ENCODE results near the gene OLIG2.

OLIG2 gene

GRCh38 chr21:33019885-33020557 is 5.7 kb upstream of the OLIG2 start:
- in situ Hi-C loops (cut with HindIII; ENCODE audit: low sequenced_read_pairs): no loop called here

GRCh38 chr21:33020558-33021100 is 5.1 kb upstream of the OLIG2 start:
- in situ Hi-C loops (cut with HindIII; ENCODE audit: low sequenced_read_pairs): no loop called here

- in situ Hi-C loops (cut with HindIII; ENCODE audit: low sequenced_read_pairs): no loop called here
Observed at GRCh38 chr21:33021150-33021549, 4.6 kb upstream of the OLIG2 start.

GRCh38 chr21:33021667-33022066 is 4.1 kb upstream of the OLIG2 start:
- in situ Hi-C loops (cut with HindIII; ENCODE audit: low sequenced_read_pairs): no loop called here

- in situ Hi-C loops (cut with HindIII; ENCODE audit: low sequenced_read_pairs): no loop called here
Observed at GRCh38 chr21:33022489-33022827, 3.3 kb upstream of the OLIG2 start.

GRCh38 chr21:33022828-33023573 is 2.7 kb upstream of the OLIG2 start:
- in situ Hi-C loops (cut with HindIII; ENCODE audit: low sequenced_read_pairs): no loop called here

GRCh38 chr21:33023574-33024200 is 2.0 kb upstream of the OLIG2 start:
- in situ Hi-C loops (cut with HindIII; ENCODE audit: low sequenced_read_pairs): no loop called here

GRCh38 chr21:33024201-33025103 is 1.3 kb upstream of the OLIG2 start:
- in situ Hi-C loops (cut with HindIII; ENCODE audit: low sequenced_read_pairs): no loop called here

GRCh38 chr21:33025106-33025488 is 638 bp upstream of the OLIG2 start:
- in situ Hi-C loops (cut with HindIII; ENCODE audit: low sequenced_read_pairs): no loop called here

- in situ Hi-C loops (cut with HindIII; ENCODE audit: low sequenced_read_pairs): no loop called here
Observed at GRCh38 chr21:33026443-33026858, 716 bp downstream of the OLIG2 start.

- in situ Hi-C loops (cut with HindIII; ENCODE audit: low sequenced_read_pairs): no loop called here
Observed at GRCh38 chr21:33026878-33027400, 1.2 kb downstream of the OLIG2 start.

- in situ Hi-C loops (cut with HindIII; ENCODE audit: low sequenced_read_pairs): no loop called here
Observed at GRCh38 chr21:33027401-33028286, 1.9 kb downstream of the OLIG2 start.

- in situ Hi-C loops (cut with HindIII; ENCODE audit: low sequenced_read_pairs): no loop called here
Observed at GRCh38 chr21:33028287-33028670, 2.5 kb downstream of the OLIG2 start.

GRCh38 chr21:33028773-33029384 is 3.1 kb downstream of the OLIG2 start:
- in situ Hi-C loops (cut with HindIII; ENCODE audit: low sequenced_read_pairs): no loop called here

- in situ Hi-C loops (cut with HindIII; ENCODE audit: low sequenced_read_pairs): no loop called here
Observed at GRCh38 chr21:33029385-33029921, 3.7 kb downstream of the OLIG2 start.

GRCh38 chr21:33029975-33030461 is 4.3 kb downstream of the OLIG2 start:
- in situ Hi-C loops (cut with HindIII; ENCODE audit: low sequenced_read_pairs): loop anchor here (10.0 kb wide), 1 partner anchor 165 kb away; no protein-coding TSS in a partner anchor

- in situ Hi-C loops (cut with HindIII; ENCODE audit: low sequenced_read_pairs): loop anchor here (10.0 kb wide), 1 partner anchor 164 kb away; no protein-coding TSS in a partner anchor
Observed at GRCh38 chr21:33030633-33031032, 4.9 kb downstream of the OLIG2 start.

- in situ Hi-C loops (cut with HindIII; ENCODE audit: low sequenced_read_pairs): loop anchor here (10.0 kb wide), 1 partner anchor 163 kb away; no protein-coding TSS in a partner anchor
Observed at GRCh38 chr21:33031152-33031911, 5.6 kb downstream of the OLIG2 start.
